HepG2 (cell line): ENCODE measurements around the gene FLOT2. TPM values are rescaled to one million over a fixed set of nuclear protein-coding genes. Genes with fewer than 3 reads are reported as not detected.

Experiments
- ATAC-seq: fragments of 200-7000 bp; cut with Tn5 transposase; 3 replicates; pipeline ENCODE4 v1.9.1; 2020; ENCODE audit warnings: mild to moderate bottlenecking, moderate library complexity
- BruUV-seq: library from RNA; stranded (reverse); fragments of 400-500 nt; replicated peaks from 2 replicates; lab custom pipeline; 2021; lab: Mats Ljungman, UMichigan
- CTCF ChIA-PET: fragments of 300-600 bp; formaldehyde crosslinking; extraction: SDS; loops from one replicate; lab custom pipeline; 2021; ENCODE audit warnings: low total read pairs, inconsistent platforms, low intra/inter-chr PET ratio; lab: Yijun Ruan, JAX
- POLR2A ChIA-PET: fragments of 350-600 bp; sonication (Branson Sonifier 250); formaldehyde crosslinking; loops from one replicate; lab custom pipeline; 2020; ENCODE audit warnings: antibody characterized with exemption, inconsistent platforms; lab: Yijun Ruan, JAX
- DNase-seq: peaks from one replicate; pipeline ENCODE4 v3.0.0-alpha.2; 2015; ENCODE audit warnings: low spot score
- FAIRE-seq: peaks from 3 replicates; lab custom pipeline; 2011; peaks lifted over from hg19 to GRCh38; lab: Jason Lieb, UNC
- H2AFZ ChIP-seq: one replicate; pipeline ENCODE4 v1.6.1; 2011; ENCODE audit warnings: low read length, inconsistent platforms
- H3K27ac ChIP-seq: fragments of 300-600 bp; 3 replicates; pipeline ENCODE4 v1.8.0; 2011; ENCODE audit warnings: mixed run types, mild to moderate bottlenecking, mixed read lengths, low read length, inconsistent platforms; ENCODE audit not compliant: insufficient read depth; ENCODE audit errors: extremely low read length
- H3K27me3 ChIP-seq, 2 experiments: fragments of 200-600 bp in 1 of 2; 2 replicates in 1 of 2; 3 replicates in 1 of 2; pipeline versions ENCODE4 v1.6.0 to v1.8.0; 2011; ENCODE audit warnings: low read length in 2 of 2, mild to moderate bottlenecking in 2 of 2, moderate library complexity in 2 of 2, inconsistent platforms in 1 of 2; ENCODE audit not compliant: insufficient read depth in 2 of 2, control insufficient read depth in 1 of 2
- H3K36me3 ChIP-seq, 2 experiments: fragments of 200-600 bp in 1 of 2; replicated peaks in 1 of 2; 2 replicates in 1 of 2; 3 replicates in 1 of 2; pipeline versions ENCODE4 v1.5.1 to v1.8.0; 2011; ENCODE audit warnings: low read length in 2 of 2, inconsistent platforms in 1 of 2; ENCODE audit not compliant: insufficient read depth in 2 of 2, control insufficient read depth in 1 of 2
- H3K4me1 ChIP-seq: 2 replicates; pipeline ENCODE4 v1.5.1; 2012; ENCODE audit warnings: low read length, inconsistent platforms; ENCODE audit not compliant: insufficient read depth
- H3K4me2 ChIP-seq: 2 replicates; pipeline ENCODE4 v1.6.0; 2011; ENCODE audit warnings: low read depth, low read length, inconsistent platforms
- H3K4me3 ChIP-seq, 3 experiments: fragments of 200-600 bp in 1 of 3; sonication (generic), shearing (Covaris generic) in 1 of 3; replicated peaks in 1 of 3; 2 replicates each; pipeline ENCODE4 v1.5.1; 2011 to 2016; ENCODE audit warnings: low read length in 3 of 3, inconsistent platforms in 2 of 3, low read depth in 2 of 3, mild to moderate bottlenecking in 2 of 3, control low read depth in 1 of 3, mixed read lengths in 1 of 3; ENCODE audit not compliant: insufficient read depth in 1 of 3
- H3K79me2 ChIP-seq: one replicate; pipeline ENCODE4 v1.6.1; 2011; ENCODE audit warnings: low read length, inconsistent platforms; ENCODE audit not compliant: insufficient read depth
- H3K9ac ChIP-seq: 2 replicates; pipeline ENCODE4 v1.6.0; 2011; ENCODE audit warnings: mild to moderate bottlenecking, low read depth, low read length, inconsistent platforms; ENCODE audit not compliant: insufficient read depth
- H3K9me3 ChIP-seq: 2 replicates; pipeline ENCODE4 v1.5.1; 2012; ENCODE audit warnings: mild to moderate bottlenecking, low read length
- H4K20me1 ChIP-seq: 2 replicates; pipeline ENCODE4 v1.6.0; 2011; ENCODE audit warnings: inconsistent platforms, mild to moderate bottlenecking, low read length, moderate library complexity; ENCODE audit not compliant: insufficient read depth
- EP300 ChIP-seq, 3 experiments: sonication (generic) in 1 of 3; formaldehyde crosslinking in 1 of 3; IDR thresholded peaks; 2 replicates each; pipeline versions ENCODE4 v1.5.1 to v1.6.1; 2011 to 2020; ENCODE audit warnings: low read depth in 2 of 3, low read length in 2 of 3, borderline replicate concordance in 1 of 3, improper control_type of control experiment in 1 of 3, mild to moderate bottlenecking in 1 of 3, missing genetic modification reagents in 1 of 3, moderate library complexity in 1 of 3
- ETV5 ChIP-seq: IDR thresholded peaks from 2 replicates; pipeline ENCODE4 v1.6.1; 2018; ENCODE audit warnings: missing biosample characterization, missing genetic modification reagents, inconsistent platforms, borderline replicate concordance
- GTF2F1 ChIP-seq: fragments of 150-350 bp; IDR thresholded peaks from 2 replicates; pipeline ENCODE4 v1.6.1; 2014; ENCODE audit warnings: low read length
- KLF16 ChIP-seq, 2 experiments: sonication (generic) in 1 of 2; formaldehyde crosslinking in 1 of 2; IDR thresholded peaks; 2 replicates each; pipeline versions ENCODE4 v1.6.1 to v1.8.0; 2016 to 2023; ENCODE audit warnings: missing genetic modification reagents in 2 of 2, missing compliant biosample characterization in 1 of 2
- NFYC ChIP-seq: IDR thresholded peaks from 2 replicates; pipeline ENCODE4 v1.6.1; 2016; ENCODE audit warnings: missing genetic modification reagents, missing compliant biosample characterization
- RFXAP ChIP-seq: sonication (generic); formaldehyde crosslinking; IDR thresholded peaks from 2 replicates; pipeline ENCODE4 v1.4.0; 2020; ENCODE audit warnings: missing genetic modification reagents, borderline replicate concordance
- THYN1 ChIP-seq: sonication (generic); formaldehyde crosslinking; IDR thresholded peaks from 2 replicates; pipeline ENCODE4 v1.8.1; 2023; ENCODE audit warnings: low read depth, mild to moderate bottlenecking, moderate library complexity, missing genetic modification reagents, borderline replicate concordance
- TRIM22 ChIP-seq: fragments of 450-650 bp; IDR thresholded peaks from 2 replicates; pipeline ENCODE4 v1.6.1; 2017
- ZBTB44 ChIP-seq: sonication (generic); formaldehyde crosslinking; IDR thresholded peaks from 2 replicates; pipeline ENCODE4 v1.4.0; 2020; ENCODE audit warnings: missing genetic modification reagents
- ZFY ChIP-seq: sonication (generic); formaldehyde crosslinking; IDR thresholded peaks from 2 replicates; pipeline ENCODE4 v1.4.0; 2020; ENCODE audit warnings: missing genetic modification reagents
- ZNF142 ChIP-seq: sonication (generic); formaldehyde crosslinking; IDR thresholded peaks from 2 replicates; pipeline ENCODE4 v1.4.0; 2020; ENCODE audit warnings: missing genetic modification reagents
- ZNF24 ChIP-seq: fragments of 450-650 bp; IDR thresholded peaks from 2 replicates; pipeline ENCODE4 v1.6.1; 2017; ENCODE audit warnings: antibody characterized with exemption, mild to moderate bottlenecking
- ZNF337 ChIP-seq: sonication (generic); formaldehyde crosslinking; IDR thresholded peaks from 2 replicates; pipeline ENCODE4 v1.5.1; 2020; ENCODE audit warnings: missing genetic modification reagents, low read depth, mild to moderate bottlenecking, borderline replicate concordance
- ZNF569 ChIP-seq: sonication (generic); formaldehyde crosslinking; IDR thresholded peaks from 2 replicates; pipeline ENCODE4 v1.5.0; 2020; ENCODE audit warnings: mild to moderate bottlenecking, missing genetic modification reagents, moderate library complexity, borderline replicate concordance
- ZNF777 ChIP-seq: sonication (generic); formaldehyde crosslinking; IDR thresholded peaks from 2 replicates; pipeline ENCODE4 v1.4.0; 2020; ENCODE audit warnings: missing genetic modification reagents
- WGBS: methylation state at CpG from one replicate; pipeline ENCODE4 v1.1.6; 2017; ENCODE audit warnings: low lambda C conversion rate; 5-methylcytosine and 5-hydroxymethylcytosine counted together
- in situ Hi-C: cut with HindIII; loops from 2 replicates; pipeline ENCODE4 v1.10.0; 2017; ENCODE audit warnings: low pct_unique_long_range_greater_than_20kb; ENCODE audit not compliant: extremely low pct_ligation_motif_present
- intact Hi-C: fragments of 100-400 bp; cut with micrococcal nuclease; formaldehyde crosslinking; loops from one replicate; pipeline ENCODE4 v1.10.0; 2022; ENCODE audit not compliant: unreplicated experiment
- polyA plus RNA-seq, 8 experiments: library from polyadenylated mRNA; depleted of rRNA in 3 of 8; stranded (reverse) in 7 of 8; unstranded in 1 of 8; fragments of >200 nt; fragmentation: Illumina TruSeq in 4 of 8; extraction: Trizol in 4 of 8; gene quantifications; 2 replicates each; pipeline versions ENCODE4 v1.2.1 to v1.2.3, GENCODE V29; 2011 to 2016; ENCODE audit warnings: low read depth in 4 of 8, missing spikeins in 1 of 8, mixed read lengths in 1 of 8; ENCODE audit not compliant: insufficient read depth in 1 of 8
- total RNA-seq, 5 experiments: library from RNA; depleted of rRNA; stranded (reverse); fragments of >200 nt; fragmentation: Illumina TruSeq; extraction: Trizol; gene quantifications; 2 replicates each; pipeline ENCODE4 v1.2.3, GENCODE V29; 2016; ENCODE audit warnings: low read depth in 1 of 5

FLOT2 gene
- total and polyA plus RNA-seq, 2 of the 13 experiments (the other 11 are each of a cell fraction or from before 2014, with no cell fraction given), result 54.3 to 54.5 TPM

GRCh38 chr17:28863953-28864352, 33.6 kb downstream of the FLOT2 start (continued):
- TF ChIP-seq ZFY (no peak), NFYC (CRISPR knock-in tag) (no peak), RFXAP (CRISPR knock-in tag) (no peak), TRIM22 (no peak)
- TF ChIP-seq, all 625 proteins: peak for 0

GRCh38 chr17:28862561-28862960, 35.0 kb downstream of the FLOT2 start:
- no peak overlapping the region for H3K9ac ChIP-seq
- in situ Hi-C loops, result no loop called here
- H3K4me2 ChIP-seq, result no peak overlapping the region
- no peaks in the 10 kb centered on the region for H3K27me3 ChIP-seq
- WGBS, result 74% methylated on average over 3 of the region's 3 CpGs
- no TSS peak for BruUV-seq
- H3K4me1 ChIP-seq, result peaks cover 26% of the 10 kb centered on the region
- peaks cover 17 to 24% of the 10 kb centered on the region in 2 experiments; a peak in 4 of 5 replicates for H3K36me3 ChIP-seq
- H3K79me2 ChIP-seq, result no peaks in the 10 kb centered on the region
- H4K20me1 ChIP-seq, result no peaks in the 10 kb centered on the region
- intact Hi-C loops, result no loop called here
- POLR2A ChIA-PET, result interaction anchor here (1.0 kb wide), 1 partner anchor 45 kb away, joined by 3 read pairs; no protein-coding TSS in a partner anchor
- no peak overlapping the region for H3K4me3 ChIP-seq
- ATAC-seq (no peak), FAIRE-seq (no peak), DNase-seq (no peak)
- CTCF ChIA-PET, result no interaction called here
- H3K9me3 ChIP-seq, result no peaks in the 10 kb centered on the region
- H3K27ac ChIP-seq, result no peak overlapping the region
- no peak overlapping the region for H2AFZ ChIP-seq
- no peak for TF ChIP-seq EP300 (IDR thresholded peaks at IDR 0.05; ENCODE audit: low read depth in 2 of 2, low read length in 2 of 2)
- no peak for TF ChIP-seq EP300 (CRISPR knock-in tag; IDR thresholded peaks at IDR 0.05; ENCODE audit: borderline replicate concordance)
- TF ChIP-seq ZNF569 (CRISPR knock-in tag), result no peak
- no peak for TF ChIP-seq THYN1
- TF ChIP-seq ZNF777 (CRISPR knock-in tag), result no peak
- no peak for TF ChIP-seq ZNF142 (CRISPR knock-in tag)
- TF ChIP-seq ZBTB44, result no peak
- TF ChIP-seq KLF16 (CRISPR knock-in tag; IDR thresholded peaks at IDR 0.05), result no peak
- no peak for TF ChIP-seq ZNF24
- TF ChIP-seq ETV5 (CRISPR knock-in tag), result no peak
- no peak for TF ChIP-seq GTF2F1
- no peak for TF ChIP-seq ZNF337 (CRISPR knock-in tag)
